Esophagus squamous epithelium (tissue), 5 donors: ENCODE results near the gene SEC14L1. TPM values are rescaled to one million over a fixed set of nuclear protein-coding genes. Genes with fewer than 3 reads are reported as not detected.
A peak's percentile ranks its signal among the peaks of the same experiment; 100 is the strongest.
"Not testable (repeated sequence)": the region's sequence is repeated elsewhere in the genome, so short reads cannot be mapped to it uniquely, and the experiment has no call there.

Source experiments
- DNase-seq: peaks from one replicate; lab custom pipeline; 2025; lab: John Stamatoyannopoulos, UW
- H3K27ac ChIP-seq, 4 donors: fragments of 200-600 bp; sonication (generic); one replicate each; pipeline ENCODE4 v1.5.1; 2016 to 2019; ENCODE audit warnings: mild to moderate bottlenecking in 1 of 4
- H3K27me3 ChIP-seq, 4 donors: fragments of 200-600 bp; sonication (generic); 1 replicate in 3 of 4; 2 replicates in 1 of 4; pipeline versions ENCODE4 v1.5.1 to v1.6.0; 2017 to 2021; ENCODE audit warnings: antibody characterized with exemption in 1 of 4
- H3K36me3 ChIP-seq, 3 donors: fragments of 200-600 bp; sonication (generic); one replicate each; pipeline ENCODE4 v1.5.1; 2016 to 2019
- H3K4me1 ChIP-seq, 3 donors: fragments of 200-600 bp; sonication (generic); one replicate each; pipeline ENCODE4 v1.5.1; 2017 to 2019
- H3K4me3 ChIP-seq, 4 donors: fragments of 200-600 bp; sonication (generic); 1 replicate in 3 of 4; 2 replicates in 1 of 4; pipeline ENCODE4 v1.5.1; 2016 to 2019; ENCODE audit warnings: mild to moderate bottlenecking in 2 of 4, moderate library complexity in 1 of 4
- H3K9me3 ChIP-seq, 3 donors: fragments of 200-600 bp; sonication (generic); one replicate each; pipeline ENCODE4 v1.5.1; 2016 to 2019
- CTCF ChIP-seq, 6 experiments: fragments of 450-650 bp in 4 of 6; fragments of 200-600 bp in 2 of 6; sonication (generic) in 2 of 6; IDR thresholded peaks; one replicate each; pipeline ENCODE4 v1.5.1; 2016 to 2019; ENCODE audit warnings: antibody characterized with exemption in 6 of 6, mild to moderate bottlenecking in 4 of 6, moderate library complexity in 4 of 6
- POLR2A ChIP-seq, 4 donors: fragments of 450-650 bp; IDR thresholded peaks; one replicate each; pipeline ENCODE4 v1.6.1; 2017; ENCODE audit warnings: antibody characterized with exemption in 4 of 4, mild to moderate bottlenecking in 4 of 4, moderate library complexity in 3 of 4
- WGBS, 2 donors: methylation state at CpG; one replicate each; pipeline ENCODE4 v1.1.5; 2018; 5-methylcytosine and 5-hydroxymethylcytosine counted together
- intact Hi-C: fragments of 100-400 bp; cut with DNase I; formaldehyde crosslinking; loops from one replicate; pipeline ENCODE4 v1.15.0; 2022
- total RNA-seq, 4 donors: library from RNA; depleted of rRNA; stranded (reverse); fragments of >200 nt; gene quantifications; one replicate each; pipeline ENCODE4 v1.1.0, GENCODE V29; 2016
- donor health status: DM: yes; HTN: yes; CAD: no.

Gene SEC14L1
- total RNA-seq, 4 donors from 2014 or later: 27.3 to 39.2 (median 32.8) TPM

- Histone ChIP-seq H3K4me1 (peaks cover 23 to 94% (median 25%) of the 10 kb centered on the region in 3 donors), H3K27ac (peak overlapping the region; percentile 28 to 98 (median 70)), H3K27me3 (no peaks in the 10 kb centered on the region), H3K36me3 (peaks cover 0 to 66% (median 7%) of the 10 kb centered on the region in 3 donors), H3K9me3 (no peaks in the 10 kb centered on the region), H3K4me3 (no peak overlapping the region)
- no peak for TF ChIP-seq POLR2A (IDR thresholded peaks at IDR 0.05)
- TF ChIP-seq CTCF (IDR thresholded peaks at IDR 0.05): no peak
- 73 to 79% methylated on average over 15 of the region's 15 CpGs for WGBS, 2 donors
- intact Hi-C loops: no loop called here
- DNase-seq: no peak
Measured at GRCh38 chr17:77148077-77148939, 7.5 kb downstream of the SEC14L1 start.

DNA sequence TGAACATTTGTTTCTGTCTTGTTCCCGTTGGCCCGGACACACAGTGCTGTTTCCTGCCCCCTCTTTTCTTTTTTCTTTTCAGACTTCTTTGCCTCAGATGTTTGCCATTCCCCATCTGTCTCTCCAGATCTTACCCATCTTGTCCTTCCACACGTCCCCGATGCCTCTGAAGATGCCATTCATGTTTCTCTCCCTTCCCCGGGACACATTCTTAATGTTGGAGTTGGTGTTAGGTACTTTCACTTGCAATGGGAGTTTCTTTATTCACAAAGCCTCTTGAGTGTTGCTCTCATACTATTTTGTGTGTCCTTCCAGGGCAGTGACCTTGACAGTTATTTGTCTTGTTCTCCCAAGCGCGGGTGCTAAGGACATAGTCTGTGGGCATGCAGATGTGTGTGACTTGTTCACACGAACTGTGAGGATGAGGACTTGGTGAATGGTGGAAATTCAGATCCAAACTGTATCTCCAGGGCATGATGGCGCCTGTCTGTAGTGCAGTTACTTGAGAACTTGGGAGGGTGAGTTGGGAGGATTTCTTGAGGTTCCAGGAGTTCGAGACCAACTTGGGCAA lies 8.3 kb downstream of the SEC14L1 start:
- no peak for DNase-seq
- TF ChIP-seq POLR2A (IDR thresholded peaks at IDR 0.05): no peak
- no peak for TF ChIP-seq CTCF (IDR thresholded peaks at IDR 0.05)
- WGBS, 2 donors: 81 to 83% methylated on average over 10 of the region's 10 CpGs
- H3K9me3 ChIP-seq: no peaks in the 10 kb centered on the region
- peaks cover 23 to 94% (median 29%) of the 10 kb centered on the region in 3 donors for H3K4me1 ChIP-seq
- intact Hi-C loops: no loop called here
- H3K27me3 ChIP-seq: no peaks in the 10 kb centered on the region
- H3K27ac ChIP-seq: peak overlapping the region in 3 of 4 donors; percentile 51 to 98 (median 88)
- peaks cover 0 to 59% (median 7%) of the 10 kb centered on the region in 3 donors for H3K36me3 ChIP-seq
- H3K4me3 ChIP-seq: no peak overlapping the region

DNA sequence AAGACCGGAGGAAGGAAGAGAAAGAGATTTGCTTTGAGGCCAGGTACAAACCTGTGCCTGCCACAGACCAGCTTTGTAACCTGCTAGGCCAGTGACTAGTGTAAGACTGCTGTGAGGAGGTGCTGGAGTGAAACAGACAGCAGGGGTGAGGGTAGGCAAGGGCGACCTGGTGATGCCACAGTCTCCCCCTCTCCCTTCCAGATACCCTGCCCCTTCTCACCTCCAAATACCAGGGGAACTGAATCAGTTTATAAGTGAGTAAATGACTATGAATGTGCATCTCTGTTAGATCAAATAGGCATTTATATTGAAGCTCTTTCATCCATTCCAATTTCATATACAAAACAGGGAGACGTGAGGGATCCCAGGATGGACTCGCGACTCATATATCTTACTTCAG lies 9.4 kb downstream of the SEC14L1 start:
- no peak overlapping the region for H3K4me3 ChIP-seq
- no peak for DNase-seq
- no peak for TF ChIP-seq CTCF (IDR thresholded peaks at IDR 0.05)
- TF ChIP-seq POLR2A (IDR thresholded peaks at IDR 0.05): no peak
- WGBS, 2 donors: 89 to 100% methylated on average over 5 of the region's 5 CpGs
- peaks cover 21 to 95% (median 31%) of the 10 kb centered on the region in 3 donors for H3K4me1 ChIP-seq
- no peaks in the 10 kb centered on the region for H3K9me3 ChIP-seq
- no peaks in the 10 kb centered on the region for H3K27me3 ChIP-seq
- H3K36me3 ChIP-seq: peaks cover 0 to 47% (median 7%) of the 10 kb centered on the region in 3 donors
- H3K27ac ChIP-seq: peak overlapping the region in 2 of 4 donors; percentile 2 to 21
- intact Hi-C loops: no loop called here

- no peak for DNase-seq
- H3K4me1 ChIP-seq: peaks cover 11 to 92% (median 22%) of the 10 kb centered on the region in 3 donors
- H3K27ac ChIP-seq: peak overlapping the region in 2 of 4 donors; percentile 21 to 45
- peaks cover 0 to 48% (median 7%) of the 10 kb centered on the region in 3 donors for H3K36me3 ChIP-seq
- no peaks in the 10 kb centered on the region for H3K27me3 ChIP-seq
- intact Hi-C loops: no loop called here
- 67 to 92% methylated on average over 7 of the region's 7 CpGs for WGBS, 2 donors
- H3K9me3 ChIP-seq: no peaks in the 10 kb centered on the region
- no peak overlapping the region for H3K4me3 ChIP-seq
- TF ChIP-seq CTCF (IDR thresholded peaks at IDR 0.05): no peak
- no peak for TF ChIP-seq POLR2A (IDR thresholded peaks at IDR 0.05)
Measured at GRCh38 chr17:77151186-77151585, 10.4 kb downstream of the SEC14L1 start.

- peak overlapping the region in 2 of 4 donors; percentile 20 to 43 for H3K27ac ChIP-seq
- not testable (repeated sequence) for H3K27me3 ChIP-seq
Measured at GRCh38 chr17:77152056-77152455, 11.3 kb downstream of the SEC14L1 start.

More at GRCh38 chr17:77152056-77152455, 11.3 kb downstream of the SEC14L1 start:
- H3K4me3 ChIP-seq, H3K9me3 ChIP-seq, DNase-seq, intact Hi-C loops: not testable (repeated sequence)
- Histone ChIP-seq H3K4me1 (peaks cover 11 to 84% (median 21%) of the 10 kb centered on the region in 3 donors), H3K36me3 (peaks cover 0 to 44% (median 7%) of the 10 kb centered on the region in 3 donors)
- WGBS, 2 donors: 84 to 93% methylated on average over 6 of the region's 6 CpGs
